BE2C (cell line): Measurements from ENCODE around the gene CYP27A1.

Experiments used
- DNase-seq: peaks from one replicate; pipeline ENCODE4 v3.0.0-alpha.2; 2020
- H3K27me3 ChIP-seq: fragments of 250-450 bp; sonication (Bioruptor Pico); 2 replicates; pipeline ENCODE4 v1.5.1; 2020; ENCODE audit warnings: mild to moderate bottlenecking
- H3K36me3 ChIP-seq: fragments of 250-450 bp; sonication (Bioruptor Pico); 2 replicates; pipeline ENCODE4 v1.5.1; 2020; ENCODE audit warnings: mild to moderate bottlenecking
- H3K4me1 ChIP-seq: fragments of 250-450 bp; sonication (Bioruptor Pico); 2 replicates; pipeline ENCODE4 v1.5.1; 2020
- H3K4me3 ChIP-seq: 2 replicates; pipeline ENCODE4 v1.5.1; 2011; ENCODE audit warnings: low read depth, low read length
- H3K9me3 ChIP-seq: fragments of 250-450 bp; sonication (Bioruptor Pico); 2 replicates; pipeline ENCODE4 v1.5.1; 2020
- CTCF ChIP-seq: IDR thresholded peaks from 2 replicates; pipeline ENCODE4 v1.5.1; 2012; ENCODE audit warnings: mild to moderate bottlenecking, low read depth, low read length

CYP27A1 gene

GRCh38 chr2:218788529-218789255 lies 6.7 kb downstream of the CYP27A1 start:
- Histone ChIP-seq H3K4me1 (no peaks in the 10 kb centered on the region), H3K36me3 (no peaks in the 10 kb centered on the region), H3K9me3 (no peaks in the 10 kb centered on the region), H3K4me3 (no peak overlapping the region), H3K27me3 (no peaks in the 10 kb centered on the region)
- no peak for TF ChIP-seq CTCF
- DNase-seq = no peak

- H3K27me3 ChIP-seq = no peaks in the 10 kb centered on the region
- H3K4me3 ChIP-seq = no peak overlapping the region
- no peak for TF ChIP-seq CTCF
- H3K36me3 ChIP-seq = no peaks in the 10 kb centered on the region
- H3K9me3 ChIP-seq = no peaks in the 10 kb centered on the region
- no peaks in the 10 kb centered on the region for H3K4me1 ChIP-seq
- DNase-seq = no peak
Measured at GRCh38 chr2:218792433-218792832, 10.5 kb downstream of the CYP27A1 start.

GRCh38 chr2:218796691-218797090 lies 14.7 kb downstream of the CYP27A1 start:
- H3K4me3 ChIP-seq = no peak overlapping the region
- no peaks in the 10 kb centered on the region for H3K27me3 ChIP-seq
- no peaks in the 10 kb centered on the region for H3K36me3 ChIP-seq
- H3K4me1 ChIP-seq = peaks cover 3% of the 10 kb centered on the region
- DNase-seq = no peak
- TF ChIP-seq CTCF = no peak
- no peaks in the 10 kb centered on the region for H3K9me3 ChIP-seq

GRCh38 chr2:218798767-218799504 lies 17.0 kb downstream of the CYP27A1 start:
- H3K36me3 ChIP-seq = no peaks in the 10 kb centered on the region
- TF ChIP-seq CTCF = no peak
- no peaks in the 10 kb centered on the region for H3K27me3 ChIP-seq
- H3K9me3 ChIP-seq = no peaks in the 10 kb centered on the region
- DNase-seq = peak; percentile 36
- peaks cover 10% of the 10 kb centered on the region for H3K4me1 ChIP-seq
- H3K4me3 ChIP-seq = peak overlapping the region; percentile 14; the same call in 1 of the 2 replicates

GRCh38 chr2:218799990-218800389 lies 18.0 kb downstream of the CYP27A1 start:
- Histone ChIP-seq H3K4me1 (peaks cover 10% of the 10 kb centered on the region), H3K4me3 (no peak overlapping the region), H3K36me3 (no peaks in the 10 kb centered on the region), H3K27me3 (no peaks in the 10 kb centered on the region), H3K9me3 (no peaks in the 10 kb centered on the region)
- no peak for TF ChIP-seq CTCF
- DNase-seq = no peak

GRCh38 chr2:218802386-218802994 lies 20.5 kb downstream of the CYP27A1 start:
- no peak for TF ChIP-seq CTCF
- no peak overlapping the region for H3K4me3 ChIP-seq
- no peaks in the 10 kb centered on the region for H3K27me3 ChIP-seq
- DNase-seq = no peak
- no peaks in the 10 kb centered on the region for H3K9me3 ChIP-seq
- peaks cover 10% of the 10 kb centered on the region for H3K4me1 ChIP-seq
- no peaks in the 10 kb centered on the region for H3K36me3 ChIP-seq
